Measurements from ENCODE around the gene RNF121. TPM values are rescaled to one million over a fixed set of nuclear protein-coding genes. Genes with fewer than 3 reads are reported as not detected.

The RNF121 gene
- total and polyA plus RNA-seq, 4 donors: 10.2 to 31.1 (median 14.2) TPM

DNA sequence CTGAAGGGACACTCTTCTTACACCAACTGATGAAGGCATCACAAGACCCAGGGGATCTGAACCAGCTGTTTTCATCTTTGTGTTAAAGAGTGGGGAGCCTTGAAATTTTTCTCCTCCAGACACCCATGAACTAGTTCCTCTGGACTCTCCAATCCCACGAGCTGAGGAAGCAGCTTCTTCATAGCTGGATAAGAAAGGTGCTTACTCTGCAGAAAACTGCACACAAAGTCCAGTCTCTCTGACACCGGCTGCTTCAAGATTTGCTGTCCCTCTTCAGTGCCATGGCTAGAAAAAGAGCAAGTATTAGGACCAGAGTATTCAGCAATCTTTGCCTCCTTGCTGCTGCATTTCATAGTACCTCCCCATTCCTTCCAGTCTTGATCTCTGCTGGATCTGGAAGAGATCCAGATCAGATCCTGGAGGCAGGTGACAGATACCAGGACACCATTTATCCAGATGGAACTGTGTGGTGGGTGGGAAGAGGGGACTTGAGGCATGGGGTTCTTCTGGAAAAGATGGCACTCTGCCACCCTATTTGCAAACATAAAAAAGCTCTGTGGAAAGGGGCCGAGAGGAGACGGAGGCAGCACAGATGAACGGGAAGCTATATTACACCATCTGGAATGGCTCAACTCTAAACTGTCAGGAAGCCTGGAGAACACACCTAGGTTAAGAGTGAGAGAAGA lies 95.4 kb downstream of the RNF121 start:
- H3K4me1 ChIP-seq (ENCODE audit: control insufficient read depth in 4 of 4, insufficient read depth in 4 of 4, low read length in 3 of 4): peaks cover 0 to 15% (median 3%) of the 10 kb centered on the region in 4 donors
- H3K9ac ChIP-seq (ENCODE audit: low read depth in 1 of 2, low read length in 2 of 2): no peak overlapping the region
- H3K9me3 ChIP-seq (ENCODE audit: control insufficient read depth in 4 of 4, low read length in 3 of 4): no peaks in the 10 kb centered on the region
- peaks cover 17 to 71% (median 69%) of the 10 kb centered on the region in 4 donors for H3K36me3 ChIP-seq (ENCODE audit: control insufficient read depth in 4 of 4, insufficient read depth in 3 of 4, low read depth in 1 of 4, low read length in 3 of 4)
- H3K4me3 ChIP-seq (ENCODE audit: low read depth in 1 of 3, low read length in 3 of 3): no peak overlapping the region
- 44% methylated on average over 5 of the region's 5 CpGs for WGBS
- H3K27ac ChIP-seq (ENCODE audit: low read depth in 1 of 2, low read length in 2 of 2): no peak overlapping the region
- no peaks in the 10 kb centered on the region for H3K27me3 ChIP-seq (ENCODE audit: control insufficient read depth in 4 of 4, insufficient read depth in 4 of 4, low read length in 3 of 4)
- DNase-seq (ENCODE audit: low spot score): no peak
- TF ChIP-seq GABPA (IDR thresholded peaks at IDR 0.05 in 1 of 2, conservative IDR thresholded peaks at IDR 0.05 in 1 of 2) (no peak), FOXA2 (IDR thresholded peaks at IDR 0.05) (no peak), HNF4G (IDR thresholded peaks at IDR 0.05) (no peak), EGR1 (IDR thresholded peaks at IDR 0.05; ENCODE audit: low read depth in 2 of 2) (no peak), NR2F2 (IDR thresholded peaks at IDR 0.05) (no peak), FOXA1 (IDR thresholded peaks at IDR 0.05) (no peak), HNF4A (conservative IDR thresholded peaks at IDR 0.05) (no peak), TAF1 (conservative IDR thresholded peaks at IDR 0.05) (no peak), JUND (IDR thresholded peaks at IDR 0.05) (no peak), SP1 (IDR thresholded peaks at IDR 0.05) (no peak), YY1 (IDR thresholded peaks at IDR 0.05) (no peak), RXRA (IDR thresholded peaks at IDR 0.05) (no peak), RAD21 (IDR thresholded peaks at IDR 0.05) (no peak)
- TF ChIP-seq, protein P1, sequence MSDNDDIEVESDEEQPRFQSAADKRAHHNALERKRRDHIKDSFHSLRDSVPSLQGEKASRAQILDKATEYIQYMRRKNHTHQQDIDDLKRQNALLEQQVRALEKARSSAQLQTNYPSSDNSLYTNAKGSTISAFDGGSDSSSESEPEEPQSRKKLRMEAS (IDR thresholded peaks at IDR 0.05): no peak
- TF ChIP-seq, protein P2, sequence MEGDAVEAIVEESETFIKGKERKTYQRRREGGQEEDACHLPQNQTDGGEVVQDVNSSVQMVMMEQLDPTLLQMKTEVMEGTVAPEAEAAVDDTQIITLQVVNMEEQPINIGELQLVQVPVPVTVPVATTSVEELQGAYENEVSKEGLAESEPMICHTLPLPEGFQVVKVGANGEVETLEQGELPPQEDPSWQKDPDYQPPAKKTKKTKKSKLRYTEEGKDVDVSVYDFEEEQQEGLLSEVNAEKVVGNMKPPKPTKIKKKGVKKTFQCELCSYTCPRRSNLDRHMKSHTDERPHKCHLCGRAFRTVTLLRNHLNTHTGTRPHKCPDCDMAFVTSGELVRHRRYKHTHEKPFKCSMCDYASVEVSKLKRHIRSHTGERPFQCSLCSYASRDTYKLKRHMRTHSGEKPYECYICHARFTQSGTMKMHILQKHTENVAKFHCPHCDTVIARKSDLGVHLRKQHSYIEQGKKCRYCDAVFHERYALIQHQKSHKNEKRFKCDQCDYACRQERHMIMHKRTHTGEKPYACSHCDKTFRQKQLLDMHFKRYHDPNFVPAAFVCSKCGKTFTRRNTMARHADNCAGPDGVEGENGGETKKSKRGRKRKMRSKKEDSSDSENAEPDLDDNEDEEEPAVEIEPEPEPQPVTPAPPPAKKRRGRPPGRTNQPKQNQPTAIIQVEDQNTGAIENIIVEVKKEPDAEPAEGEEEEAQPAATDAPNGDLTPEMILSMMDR (IDR thresholded peaks at IDR 0.05; ENCODE audit: low read depth, low read length, missing input control): no peak
- TF ChIP-seq, protein P3, sequence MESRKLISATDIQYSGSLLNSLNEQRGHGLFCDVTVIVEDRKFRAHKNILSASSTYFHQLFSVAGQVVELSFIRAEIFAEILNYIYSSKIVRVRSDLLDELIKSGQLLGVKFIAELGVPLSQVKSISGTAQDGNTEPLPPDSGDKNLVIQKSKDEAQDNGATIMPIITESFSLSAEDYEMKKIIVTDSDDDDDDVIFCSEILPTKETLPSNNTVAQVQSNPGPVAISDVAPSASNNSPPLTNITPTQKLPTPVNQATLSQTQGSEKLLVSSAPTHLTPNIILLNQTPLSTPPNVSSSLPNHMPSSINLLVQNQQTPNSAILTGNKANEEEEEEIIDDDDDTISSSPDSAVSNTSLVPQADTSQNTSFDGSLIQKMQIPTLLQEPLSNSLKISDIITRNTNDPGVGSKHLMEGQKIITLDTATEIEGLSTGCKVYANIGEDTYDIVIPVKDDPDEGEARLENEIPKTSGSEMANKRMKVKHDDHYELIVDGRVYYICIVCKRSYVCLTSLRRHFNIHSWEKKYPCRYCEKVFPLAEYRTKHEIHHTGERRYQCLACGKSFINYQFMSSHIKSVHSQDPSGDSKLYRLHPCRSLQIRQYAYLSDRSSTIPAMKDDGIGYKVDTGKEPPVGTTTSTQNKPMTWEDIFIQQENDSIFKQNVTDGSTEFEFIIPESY (IDR thresholded peaks at IDR 0.05): no peak
- TF ChIP-seq, protein P4, sequence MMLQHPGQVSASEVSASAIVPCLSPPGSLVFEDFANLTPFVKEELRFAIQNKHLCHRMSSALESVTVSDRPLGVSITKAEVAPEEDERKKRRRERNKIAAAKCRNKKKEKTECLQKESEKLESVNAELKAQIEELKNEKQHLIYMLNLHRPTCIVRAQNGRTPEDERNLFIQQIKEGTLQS (IDR thresholded peaks at IDR 0.05): no peak
- TF ChIP-seq, protein P5, sequence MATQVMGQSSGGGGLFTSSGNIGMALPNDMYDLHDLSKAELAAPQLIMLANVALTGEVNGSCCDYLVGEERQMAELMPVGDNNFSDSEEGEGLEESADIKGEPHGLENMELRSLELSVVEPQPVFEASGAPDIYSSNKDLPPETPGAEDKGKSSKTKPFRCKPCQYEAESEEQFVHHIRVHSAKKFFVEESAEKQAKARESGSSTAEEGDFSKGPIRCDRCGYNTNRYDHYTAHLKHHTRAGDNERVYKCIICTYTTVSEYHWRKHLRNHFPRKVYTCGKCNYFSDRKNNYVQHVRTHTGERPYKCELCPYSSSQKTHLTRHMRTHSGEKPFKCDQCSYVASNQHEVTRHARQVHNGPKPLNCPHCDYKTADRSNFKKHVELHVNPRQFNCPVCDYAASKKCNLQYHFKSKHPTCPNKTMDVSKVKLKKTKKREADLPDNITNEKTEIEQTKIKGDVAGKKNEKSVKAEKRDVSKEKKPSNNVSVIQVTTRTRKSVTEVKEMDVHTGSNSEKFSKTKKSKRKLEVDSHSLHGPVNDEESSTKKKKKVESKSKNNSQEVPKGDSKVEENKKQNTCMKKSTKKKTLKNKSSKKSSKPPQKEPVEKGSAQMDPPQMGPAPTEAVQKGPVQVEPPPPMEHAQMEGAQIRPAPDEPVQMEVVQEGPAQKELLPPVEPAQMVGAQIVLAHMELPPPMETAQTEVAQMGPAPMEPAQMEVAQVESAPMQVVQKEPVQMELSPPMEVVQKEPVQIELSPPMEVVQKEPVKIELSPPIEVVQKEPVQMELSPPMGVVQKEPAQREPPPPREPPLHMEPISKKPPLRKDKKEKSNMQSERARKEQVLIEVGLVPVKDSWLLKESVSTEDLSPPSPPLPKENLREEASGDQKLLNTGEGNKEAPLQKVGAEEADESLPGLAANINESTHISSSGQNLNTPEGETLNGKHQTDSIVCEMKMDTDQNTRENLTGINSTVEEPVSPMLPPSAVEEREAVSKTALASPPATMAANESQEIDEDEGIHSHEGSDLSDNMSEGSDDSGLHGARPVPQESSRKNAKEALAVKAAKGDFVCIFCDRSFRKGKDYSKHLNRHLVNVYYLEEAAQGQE (IDR thresholded peaks at IDR 0.05): no peak
